Stimulated activated CD4-positive, alpha-beta T cell treated with anti-CD3 and anti-CD28 coated beads, Interleukin-4, amount 100 ng/mL, for 24 hours (primary cell): ENCODE results near the gene DUS2.
"Not testable (repeated sequence)": the region's sequence is repeated elsewhere in the genome, so short reads cannot be mapped to it uniquely, and the experiment has no call there.

Experiments
- DNase-seq: peaks from one replicate; pipeline ENCODE4 v3.0.0-alpha.2; 2020

DUS2 gene

GRCh38 chr16:68078701-68079375 lies 55.8 kb downstream of the DUS2 start:
- no peak for DNase-seq

GRCh38 chr16:68079376-68079625 lies 56.2 kb downstream of the DUS2 start:
- no peak for DNase-seq

GRCh38 chr16:68079626-68080344 lies 56.7 kb downstream of the DUS2 start:
- DNase-seq: peak; percentile 66

DNA sequence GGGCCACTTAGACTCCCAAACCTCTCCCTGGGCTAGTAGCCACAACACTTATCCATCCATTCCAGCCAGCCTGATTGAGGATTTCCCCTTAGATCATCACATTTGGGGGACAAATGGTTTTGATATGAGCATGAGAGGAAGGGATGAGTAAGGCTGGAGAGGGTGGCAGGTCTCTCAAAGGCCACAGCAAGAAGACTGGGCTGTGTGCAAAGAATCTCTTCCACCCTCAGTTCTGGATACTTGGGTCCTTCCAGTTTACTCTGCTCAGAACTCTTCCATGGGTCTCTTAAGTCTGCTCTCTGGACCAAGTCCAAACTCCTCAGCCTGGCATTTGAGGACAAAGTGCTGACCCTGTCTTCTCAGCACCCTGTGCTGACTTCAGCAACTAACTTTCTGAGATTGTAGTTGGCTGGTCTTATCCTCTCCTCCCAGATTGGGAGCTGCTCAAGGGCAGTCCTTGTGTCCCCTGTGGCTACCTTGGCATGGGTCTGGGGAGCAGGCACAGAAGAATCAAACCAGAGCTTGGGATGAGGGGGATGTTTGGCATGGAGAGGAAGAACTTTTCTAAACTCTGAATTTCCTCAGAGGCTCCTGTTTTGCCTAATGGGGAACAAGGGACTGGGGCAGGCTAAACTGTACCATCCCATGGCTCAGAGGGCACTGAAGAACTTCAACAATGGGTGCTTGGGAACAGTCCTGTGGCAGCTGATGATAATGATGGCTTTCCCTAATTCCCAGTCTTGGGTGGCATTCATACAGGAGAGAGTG lies 59.0 kb downstream of the DUS2 start:
- DNase-seq: peak; percentile 35

GRCh38 chr16:68082629-68083238 lies 59.6 kb downstream of the DUS2 start:
- DNase-seq: no peak

- no peak for DNase-seq
Observed at GRCh38 chr16:68083239-68083781, 60.2 kb downstream of the DUS2 start.

GRCh38 chr16:68083861-68084503 lies 60.9 kb downstream of the DUS2 start:
- DNase-seq: no peak

GRCh38 chr16:68084504-68085258 lies 61.6 kb downstream of the DUS2 start:
- DNase-seq: peak; percentile 87

GRCh38 chr16:68085259-68086071 lies 62.4 kb downstream of the DUS2 start, which contains the start of gene NFATC3:
NFATC3 (plus strand) TSS chr16:68085370; CDS start chr16:68085682, 312 bp downstream.
- DNase-seq: peak; percentile 99

DNA sequence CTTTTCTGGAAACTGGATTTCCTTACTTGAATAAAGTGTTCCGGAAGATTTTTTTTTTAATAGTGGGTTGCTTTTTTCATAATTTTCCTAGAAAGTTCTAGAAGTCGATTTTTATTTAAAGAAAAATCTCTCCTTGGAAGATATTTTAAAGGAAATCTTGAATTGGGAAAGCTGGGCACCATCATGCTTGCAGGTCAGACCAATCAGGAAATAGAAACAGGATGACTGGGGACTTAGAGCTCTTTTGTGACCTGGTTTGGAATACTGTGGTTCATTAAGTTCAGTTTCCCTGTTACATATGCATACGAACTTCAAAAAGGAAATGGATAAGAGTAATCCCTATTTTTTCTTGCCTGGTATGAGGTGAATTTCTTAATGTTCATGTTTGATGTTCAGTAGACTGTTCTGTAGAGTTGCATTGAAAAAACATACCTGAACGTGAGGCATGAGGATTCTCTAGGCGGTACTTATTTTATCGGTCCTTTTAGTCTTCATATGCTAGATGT lies 63.3 kb downstream of the DUS2 start:
- DNase-seq: no peak

GRCh38 chr16:68086860-68087268 lies 63.8 kb downstream of the DUS2 start:
- DNase-seq: no peak

GRCh38 chr16:68087688-68088087 lies 64.6 kb downstream of the DUS2 start:
- DNase-seq: no peak

DNA sequence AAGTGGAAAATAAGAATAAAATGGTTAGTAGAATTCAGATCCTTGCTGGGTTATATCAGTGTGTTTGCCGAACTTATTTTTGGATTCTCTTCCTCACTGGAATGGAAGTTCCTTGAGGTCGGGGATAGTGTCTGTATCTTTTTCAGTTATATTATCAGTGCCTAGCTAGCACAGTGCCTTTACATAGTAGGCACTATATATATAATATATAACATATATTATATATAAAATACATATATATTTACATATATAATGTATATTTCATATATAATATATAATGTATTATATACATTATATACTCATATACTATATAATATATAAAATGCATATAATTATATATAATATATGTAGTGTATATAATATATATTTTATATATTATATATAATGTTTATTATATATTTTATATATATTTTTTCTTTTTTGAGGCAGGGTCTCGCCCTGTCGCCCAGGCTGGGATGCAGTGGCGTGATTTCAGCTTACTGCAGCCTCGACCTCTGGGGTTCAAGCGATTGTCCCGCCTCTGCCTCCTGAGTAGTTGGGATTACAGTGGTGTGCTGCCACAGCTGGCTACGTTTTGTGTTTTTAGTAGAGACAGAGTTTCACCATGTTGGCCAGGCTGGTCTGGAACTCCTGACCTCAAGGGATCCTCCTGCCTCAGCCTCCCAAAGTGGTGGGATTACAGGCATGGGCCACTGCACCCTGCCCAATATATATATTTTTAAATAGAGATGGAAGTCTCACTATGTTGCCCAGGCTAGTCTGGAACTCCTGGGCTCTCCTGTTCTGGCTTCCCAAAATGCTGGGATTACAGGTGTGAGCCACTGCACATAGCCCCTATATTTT lies 65.3 kb downstream of the DUS2 start:
- DNase-seq: no peak

DNA sequence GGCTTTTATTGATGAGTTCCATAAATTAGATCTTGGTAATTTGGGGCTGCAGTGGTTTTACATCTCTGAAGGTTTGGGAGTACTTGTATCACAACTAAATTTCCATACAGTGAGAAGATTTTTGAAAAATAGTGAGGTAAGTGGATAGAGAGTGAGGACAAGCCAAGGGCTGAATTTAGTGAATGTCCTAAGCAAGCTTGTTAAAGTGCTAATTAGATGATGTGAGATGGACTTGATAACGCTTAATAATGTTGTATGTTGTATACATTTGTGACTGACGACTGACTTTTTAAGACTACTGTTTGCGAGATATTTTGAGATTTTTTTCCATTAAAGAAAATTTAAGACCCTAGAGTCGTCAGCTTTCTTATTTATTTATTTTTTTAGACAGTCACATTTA lies 66.0 kb downstream of the DUS2 start:
- DNase-seq: no peak

GRCh38 chr16:68090130-68090529 lies 67.0 kb downstream of the DUS2 start:
- no peak for DNase-seq

DNA sequence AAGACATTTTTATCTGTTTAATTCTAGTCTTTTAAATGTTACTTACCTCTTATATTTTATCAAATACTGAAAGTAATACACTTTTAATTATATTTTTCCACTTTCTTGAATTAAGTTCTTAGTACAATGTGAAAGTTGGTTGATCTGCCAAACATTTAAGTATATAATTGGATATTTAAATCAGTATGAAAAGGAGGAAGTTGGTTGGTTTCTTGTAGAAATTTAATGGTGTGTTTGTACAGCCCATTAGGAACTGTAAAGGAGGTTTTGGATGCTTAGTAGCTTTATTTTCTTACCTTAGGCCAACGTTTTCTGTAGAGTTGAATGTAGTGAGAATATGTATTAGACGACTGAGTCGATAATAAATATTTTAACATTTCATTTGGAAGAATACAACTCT lies 67.4 kb downstream of the DUS2 start:
- DNase-seq: no peak

- DNase-seq: no peak
Observed at GRCh38 chr16:68091380-68092261, 68.5 kb downstream of the DUS2 start.

- DNase-seq: not testable (repeated sequence)
Observed at GRCh38 chr16:68092275-68092674, 69.2 kb downstream of the DUS2 start.
